K562 (cell line): ENCODE data around the gene ACTN3. TPM values are rescaled to one million over a fixed set of nuclear protein-coding genes. Genes with fewer than 3 reads are reported as not detected.

Experiments used
- BRD4 ChIP-seq: fragments of 200-600 bp; sonication (generic); IDR thresholded peaks from 2 replicates; pipeline ENCODE4 v1.6.1; 2017; ENCODE audit warnings: inconsistent platforms
- BRF2 ChIP-seq: IDR thresholded peaks from 3 replicates; pipeline ENCODE4 v1.6.1; 2011; ENCODE audit warnings: borderline replicate concordance, mild to moderate bottlenecking; ENCODE audit not compliant: insufficient read length, insufficient read depth
- CSDE1 ChIP-seq, 2 experiments: fragments of 450-650 bp; IDR thresholded peaks; 2 replicates each; pipeline ENCODE4 v1.6.1; 2016; ENCODE audit warnings: mild to moderate bottlenecking in 1 of 2
- ETV1 ChIP-seq: fragments of 450-650 bp; conservative IDR thresholded peaks from 2 replicates; pipeline ENCODE4 v1.6.1; 2016; ENCODE audit warnings: missing genetic modification characterization, control low read depth, low read depth, missing compliant biosample characterization
- ETV5 ChIP-seq: sonication (generic); formaldehyde crosslinking; IDR thresholded peaks from 2 replicates; pipeline ENCODE4 v1.4.0; 2020; ENCODE audit warnings: low read depth, mild to moderate bottlenecking, missing genetic modification reagents
- FIP1L1 ChIP-seq: fragments of 200-400 bp; formaldehyde crosslinking; IDR thresholded peaks from 2 replicates; pipeline ENCODE4 v1.6.1; 2018; ENCODE audit warnings: mild to moderate bottlenecking, low read depth, low read length; ENCODE audit not compliant: poor library complexity, severe bottlenecking
- HMBOX1 ChIP-seq: sonication (generic); IDR thresholded peaks from 2 replicates; pipeline ENCODE4 v1.6.1; 2016
- MTA1 ChIP-seq: fragments of 450-650 bp; IDR thresholded peaks from 2 replicates; pipeline ENCODE4 v1.6.1; 2017; ENCODE audit warnings: borderline replicate concordance
- PTRF ChIP-seq: fragments of 450-650 bp; IDR thresholded peaks from 2 replicates; pipeline ENCODE4 v1.6.1; 2016; ENCODE audit warnings: mild to moderate bottlenecking, missing genetic modification characterization, missing compliant biosample characterization
- RBM39 ChIP-seq: fragments of 200-400 bp; formaldehyde crosslinking; optimal IDR thresholded peaks from 2 replicates; pipeline ENCODE3; 2018; ENCODE audit warnings: low read depth, low read length
- SAFB ChIP-seq: fragments of 200-400 bp; formaldehyde crosslinking; IDR thresholded peaks from 2 replicates; pipeline ENCODE4 v1.6.1; 2017; ENCODE audit warnings: low read depth, low read length, borderline replicate concordance
- SIN3A ChIP-seq, 2 experiments: fragments of 150-350 bp in 1 of 2; IDR thresholded peaks; 2 replicates each; pipeline ENCODE4 v1.6.1; 2011 to 2016; ENCODE audit warnings: borderline replicate concordance in 2 of 2, low read depth in 2 of 2, low read length in 2 of 2, mild to moderate bottlenecking in 2 of 2, moderate library complexity in 2 of 2; ENCODE audit not compliant: control insufficient read depth in 1 of 2
- SIRT6 ChIP-seq: IDR thresholded peaks from one replicate; pipeline ENCODE4 v1.6.1; 2012; ENCODE audit warnings: low read depth, mild to moderate bottlenecking, control low read depth, inconsistent platforms, low read length, moderate library complexity
- SP1 ChIP-seq: sonication (generic); formaldehyde crosslinking; IDR thresholded peaks from 2 replicates; pipeline ENCODE4 v1.8.1; 2022; ENCODE audit warnings: mild to moderate bottlenecking, missing genetic modification reagents
- ZBTB1 ChIP-seq: sonication (generic); formaldehyde crosslinking; IDR thresholded peaks from 2 replicates; pipeline ENCODE4 v1.8.1; 2023; ENCODE audit warnings: missing genetic modification reagents, low read depth, mild to moderate bottlenecking, borderline replicate concordance
- ZBTB33 ChIP-seq: sonication (generic); formaldehyde crosslinking; IDR thresholded peaks from 2 replicates; pipeline ENCODE4 v1.8.1; 2023; ENCODE audit warnings: mild to moderate bottlenecking, missing genetic modification reagents
- ZBTB7A ChIP-seq: IDR thresholded peaks from 2 replicates; pipeline ENCODE4 v1.6.1; 2011; ENCODE audit warnings: low read depth, mild to moderate bottlenecking, low read length, moderate library complexity, borderline replicate concordance; ENCODE audit not compliant: control insufficient read depth
- ZNF507 ChIP-seq: conservative IDR thresholded peaks from 2 replicates; pipeline ENCODE4 v1.6.1; 2017; ENCODE audit warnings: missing genetic modification characterization, missing compliant biosample characterization
- ZNF639 ChIP-seq, 2 experiments: fragments of 200-800 bp in 1 of 2; sonication (Bioruptor generic) in 1 of 2; sonication (generic) in 1 of 2; formaldehyde crosslinking in 1 of 2; IDR thresholded peaks in 1 of 2; conservative IDR thresholded peaks in 1 of 2; 2 replicates each; pipeline versions ENCODE4 v1.5.0 to v1.6.1; 2016 to 2020; ENCODE audit warnings: missing compliant biosample characterization in 1 of 2, missing genetic modification characterization in 1 of 2, missing genetic modification reagents in 1 of 2
- ZNF764 ChIP-seq: fragments of 250-450 bp; sonication (Bioruptor Pico); IDR thresholded peaks from 2 replicates; pipeline ENCODE4 v1.4.0; 2020; ENCODE audit warnings: low read depth, mild to moderate bottlenecking, moderate library complexity
- polyA plus RNA-seq, 8 experiments: library from polyadenylated mRNA; depleted of rRNA in 4 of 8; stranded (reverse) in 5 of 8; unstranded in 3 of 8; fragments of >200 nt; fragmentation: Nextera tagmentation in 2 of 8; fragmentation: Illumina TruSeq in 1 of 8; extraction: Ambion mirVana in 2 of 8; extraction: Trizol in 1 of 8; gene quantifications; 2 replicates each; pipeline versions ENCODE4 v1.2.1 to v1.2.3, GENCODE V29; 2011 to 2014; ENCODE audit warnings: inconsistent platforms in 1 of 8, missing spikeins in 1 of 8
- total RNA-seq, 7 experiments: library from RNA; depleted of rRNA in 6 of 7; stranded (reverse); fragments of >200 nt in 6 of 7; fragmentation: Illumina TruSeq in 2 of 7; extraction: Trizol in 2 of 7; gene quantifications; 2 replicates each; pipeline versions ENCODE4 v1.2.1 to v1.2.3, GENCODE V29; 2011 to 2021; ENCODE audit warnings: low replicate concordance in 1 of 7

The ACTN3 gene
- total and polyA plus RNA-seq, 9 of the 15 experiments (the other 6 are each of a cell fraction or from before 2014, with no cell fraction given): not detected

- TF ChIP-seq ZBTB7A (peak; percentile 52; the same call in 1 of the 2 replicates), CSDE1 (IDR thresholded peaks at IDR 0.05) (no peak), ZBTB1 (CRISPR knock-in tag) (no peak), ZNF507 (no peak), SIRT6 (no peak), MTA1 (no peak), RBM39 (no peak), ZBTB33 (CRISPR knock-in tag) (no peak), ZNF764 (CRISPR knock-in tag) (no peak), SAFB (peak; percentile 79), HMBOX1 (no peak), BRD4 (no peak), ZNF639 (CRISPR knock-in tag; conservative IDR thresholded peaks at IDR 0.05 in 1 of 2, IDR thresholded peaks at IDR 0.05 in 1 of 2) (no peak), ETV5 (CRISPR knock-in tag) (peak; percentile 43; the same call in 1 of the 2 replicates), BRF2 (no peak), ETV1 (tag) (no peak), FIP1L1 (peak; percentile 68), PTRF (tag) (no peak), SP1 (CRISPR knock-in tag) (peak; percentile 91), SIN3A (IDR thresholded peaks at IDR 0.05; ENCODE audit: borderline replicate concordance in 2 of 2, control insufficient read depth in 1 of 2, low read depth in 2 of 2, low read length in 2 of 2) (peak; percentile 94 to 95; a peak in 3 of 4 replicates)
Observed at GRCh38 chr11:66545701-66546367, 869 bp upstream of the ACTN3 start, which contains the start of gene ZDHHC24 (continued).
